Right kidney (tissue), 1 donor: ENCODE data around the gene RBM43.

Experiments
- DNase-seq: peaks from one replicate; pipeline ENCODE4 v3.0.0-alpha.2; 2016

The RBM43 gene

DNA sequence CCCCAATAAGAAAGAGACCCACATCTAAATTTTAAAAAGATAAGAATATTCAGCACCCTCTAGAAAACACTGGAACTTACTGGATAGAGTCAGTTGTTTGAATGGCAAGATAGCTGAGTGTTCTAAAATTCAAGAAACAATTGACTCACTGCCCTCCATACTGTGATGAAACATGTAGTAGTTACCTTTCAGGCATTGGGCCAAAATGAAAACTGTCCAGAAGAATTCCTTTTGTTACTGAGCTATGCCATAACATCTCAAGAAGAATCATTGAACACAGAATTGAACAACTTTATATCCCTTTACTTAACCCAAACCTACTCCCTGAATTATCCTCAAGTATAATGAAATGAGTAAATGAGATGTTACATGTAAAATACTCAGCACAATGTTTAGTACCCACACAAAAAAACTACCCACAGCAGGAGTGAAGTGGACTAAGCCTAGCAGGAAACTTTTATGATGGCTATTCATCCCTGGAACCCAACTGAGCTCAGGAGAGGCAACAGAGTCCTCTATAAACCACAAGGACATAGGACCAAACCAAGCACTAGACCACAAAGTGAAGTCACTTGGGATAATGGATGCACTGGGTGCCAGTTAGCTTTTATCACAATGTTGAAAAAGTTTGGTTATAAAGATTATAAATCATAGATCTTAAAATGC lies 32.7 kb downstream of the RBM43 start:
- DNase-seq = no peak

DNA sequence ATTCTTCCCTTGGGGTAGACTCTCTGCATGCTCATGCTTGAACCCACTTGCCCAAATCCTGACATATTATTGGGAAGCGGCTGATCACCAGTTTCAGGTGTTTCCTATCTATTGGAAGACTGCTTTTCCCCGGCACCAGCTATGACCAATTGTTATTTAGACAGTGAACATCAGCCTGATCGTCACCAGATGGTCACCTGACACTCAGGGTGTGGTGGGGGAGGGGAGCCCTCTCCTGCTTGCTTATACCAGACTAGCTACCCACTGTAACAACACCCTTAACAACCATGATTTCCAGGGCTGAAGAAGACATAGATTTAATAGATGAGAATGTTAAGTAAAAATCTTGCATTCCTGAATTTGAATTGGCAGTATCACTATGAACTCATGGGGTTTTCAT lies 44.3 kb downstream of the RBM43 start:
- no peak for DNase-seq

DNA sequence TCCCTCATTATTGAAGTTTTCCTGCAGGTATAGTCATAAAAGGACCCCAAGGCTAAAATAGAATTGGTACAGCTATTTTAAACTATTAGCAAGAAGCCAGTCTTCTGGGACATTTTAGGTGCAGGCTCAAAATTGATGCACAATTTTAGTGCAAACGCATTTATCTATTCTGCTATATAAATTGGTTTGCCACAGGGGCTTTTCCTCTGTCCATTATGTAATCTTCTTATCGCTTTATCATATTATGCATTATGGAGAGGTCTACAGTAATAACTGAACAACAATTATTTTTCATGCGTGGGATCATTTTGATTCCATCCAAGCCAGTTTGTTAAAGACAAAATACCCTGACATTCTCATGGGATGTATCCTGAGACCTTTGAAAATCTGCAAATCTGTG lies 54.6 kb downstream of the RBM43 start:
- no peak for DNase-seq

- no peak for DNase-seq
Observed at GRCh38 chr2:151206446-151206968, 55.2 kb downstream of the RBM43 start.

DNA sequence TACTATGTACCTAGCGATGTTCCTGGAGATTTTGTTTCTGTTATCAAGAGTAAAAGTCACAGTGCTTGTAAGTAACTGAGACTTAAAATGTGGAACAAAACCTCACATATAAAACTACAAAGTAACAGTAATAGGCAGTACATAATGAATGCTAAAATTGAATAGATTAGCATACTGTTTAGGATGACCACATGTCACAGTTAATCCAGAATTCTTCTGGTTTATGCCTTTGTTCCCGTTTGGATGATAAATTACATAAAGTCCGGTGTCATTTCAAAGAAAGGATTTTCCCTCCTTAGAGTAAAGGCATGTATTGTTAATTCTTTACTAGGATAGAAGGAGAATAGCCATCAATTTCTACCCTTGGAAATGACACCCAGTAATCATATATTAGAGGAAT lies 56.1 kb downstream of the RBM43 start:
- no peak for DNase-seq

DNA sequence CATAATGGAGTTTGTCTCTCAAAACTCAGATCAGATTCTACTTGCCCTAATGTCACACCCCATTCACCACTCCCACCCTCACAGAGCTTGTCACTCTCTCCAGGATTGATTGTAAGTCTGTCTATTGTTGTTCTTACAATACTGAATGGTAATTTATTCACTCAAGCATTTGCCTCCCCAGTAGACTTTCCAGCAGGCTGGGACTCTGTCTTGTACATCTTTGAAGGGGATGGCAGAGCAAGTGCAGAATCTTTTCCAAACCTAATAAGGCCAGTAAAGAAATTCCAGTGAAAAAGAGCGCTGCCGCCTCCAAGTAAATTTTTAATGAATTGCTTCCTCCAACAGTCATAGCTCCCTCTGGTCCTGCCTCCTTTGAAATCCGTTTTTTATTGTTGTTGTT lies 56.9 kb downstream of the RBM43 start:
- no peak for DNase-seq

GRCh38 chr2:151200844-151201243 lies 60.8 kb downstream of the RBM43 start:
- DNase-seq = no peak

- no peak for DNase-seq
Observed at GRCh38 chr2:151200277-151200676, 61.4 kb downstream of the RBM43 start.

DNA sequence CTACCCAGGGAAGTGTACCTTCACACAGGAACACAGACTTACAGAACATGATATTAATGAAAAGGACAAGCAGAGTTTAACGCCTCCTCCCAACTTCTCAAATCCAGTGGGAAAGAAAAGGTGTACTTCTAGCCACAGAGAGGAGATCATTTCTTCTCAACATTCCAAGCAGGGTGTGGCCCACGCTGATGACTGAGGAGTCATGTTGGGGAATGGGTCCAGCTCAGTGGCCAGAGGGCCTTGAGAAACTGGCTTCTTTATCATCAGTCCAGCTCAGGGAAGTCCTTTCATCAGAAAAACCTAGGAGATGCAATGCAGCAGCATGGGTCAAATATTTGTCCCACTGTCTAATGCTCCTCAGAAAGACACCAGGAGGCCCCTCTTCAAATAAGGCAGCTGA lies 63.0 kb downstream of the RBM43 start:
- DNase-seq = no peak
